ENCODE results near the gene FAM234B.

Gene FAM234B

GRCh38 chr12:13091832-13092231, 47.7 kb downstream of the FAM234B start:
- Histone ChIP-seq H3K79me2 (ENCODE audit: control insufficient read depth, insufficient read depth, low read length, unreplicated experiment) (no peaks in the 10 kb centered on the region), H3K4me1 (ENCODE audit: control insufficient read depth, insufficient read depth, low read length, unreplicated experiment) (peaks cover 40% of the 10 kb centered on the region), H2AFZ (ENCODE audit: low read length, unreplicated experiment) (no peak overlapping the region), H3K27me3 (ENCODE audit: insufficient read depth, low read length) (no peaks in the 10 kb centered on the region), H3K27ac (ENCODE audit: low read depth, low read length) (no peak overlapping the region), H3K36me3 (ENCODE audit: insufficient read depth, low read length) (no peaks in the 10 kb centered on the region), H3K4me3 (ENCODE audit: low read depth, low read length) (no peak overlapping the region)

GRCh38 chr12:13093191-13093847, 49.1 kb downstream of the FAM234B start:
- Histone ChIP-seq H3K27ac (ENCODE audit: low read depth, low read length) (peak overlapping the region; percentile 80), H3K4me3 (ENCODE audit: low read depth, low read length) (peak overlapping the region; percentile 46), H2AFZ (ENCODE audit: low read length, unreplicated experiment) (peak overlapping the region; percentile 45), H3K27me3 (ENCODE audit: insufficient read depth, low read length) (no peaks in the 10 kb centered on the region), H3K79me2 (ENCODE audit: control insufficient read depth, insufficient read depth, low read length, unreplicated experiment) (no peaks in the 10 kb centered on the region), H3K4me1 (ENCODE audit: control insufficient read depth, insufficient read depth, low read length, unreplicated experiment) (peaks cover 40% of the 10 kb centered on the region), H3K36me3 (ENCODE audit: insufficient read depth, low read length) (no peaks in the 10 kb centered on the region)

- Histone ChIP-seq H3K36me3 (ENCODE audit: insufficient read depth, low read length) (no peaks in the 10 kb centered on the region), H3K27ac (ENCODE audit: low read depth, low read length) (peak overlapping the region; percentile 80), H3K79me2 (ENCODE audit: control insufficient read depth, insufficient read depth, low read length, unreplicated experiment) (no peaks in the 10 kb centered on the region), H3K4me3 (ENCODE audit: low read depth, low read length) (peak overlapping the region; percentile 46), H3K27me3 (ENCODE audit: insufficient read depth, low read length) (no peaks in the 10 kb centered on the region), H3K4me1 (ENCODE audit: control insufficient read depth, insufficient read depth, low read length, unreplicated experiment) (peaks cover 43% of the 10 kb centered on the region), H2AFZ (ENCODE audit: low read length, unreplicated experiment) (peak overlapping the region; percentile 45)
These were observed 49.7 kb downstream of the FAM234B start for GRCh38 chr12:13093848-13094220.

GRCh38 chr12:13094367-13094766, 50.2 kb downstream of the FAM234B start:
- peak overlapping the region; percentile 80 for H3K27ac ChIP-seq (ENCODE audit: low read depth, low read length)
- H2AFZ ChIP-seq (ENCODE audit: low read length, unreplicated experiment), result peak overlapping the region; percentile 45
- H3K36me3 ChIP-seq (ENCODE audit: insufficient read depth, low read length), result no peaks in the 10 kb centered on the region
- H3K27me3 ChIP-seq (ENCODE audit: insufficient read depth, low read length), result no peaks in the 10 kb centered on the region
- H3K79me2 ChIP-seq (ENCODE audit: control insufficient read depth, insufficient read depth, low read length, unreplicated experiment), result no peaks in the 10 kb centered on the region
- peaks cover 49% of the 10 kb centered on the region for H3K4me1 ChIP-seq (ENCODE audit: control insufficient read depth, insufficient read depth, low read length, unreplicated experiment)
- peak overlapping the region; percentile 46 for H3K4me3 ChIP-seq (ENCODE audit: low read depth, low read length)

GRCh38 chr12:13095266-13095995, 51.2 kb downstream of the FAM234B start:
- H3K4me3 ChIP-seq (ENCODE audit: low read depth, low read length), result no peak overlapping the region
- no peak overlapping the region for H2AFZ ChIP-seq (ENCODE audit: low read length, unreplicated experiment)
- H3K27me3 ChIP-seq (ENCODE audit: insufficient read depth, low read length), result no peaks in the 10 kb centered on the region
- peaks cover 59% of the 10 kb centered on the region for H3K4me1 ChIP-seq (ENCODE audit: control insufficient read depth, insufficient read depth, low read length, unreplicated experiment)
- H3K27ac ChIP-seq (ENCODE audit: low read depth, low read length), result no peak overlapping the region; the same call in 1 of the 2 replicates
- no peaks in the 10 kb centered on the region for H3K79me2 ChIP-seq (ENCODE audit: control insufficient read depth, insufficient read depth, low read length, unreplicated experiment)
- no peaks in the 10 kb centered on the region for H3K36me3 ChIP-seq (ENCODE audit: insufficient read depth, low read length)

GRCh38 chr12:13097491-13098011, 53.4 kb downstream of the FAM234B start:
- peak overlapping the region; percentile 97 for H3K27ac ChIP-seq (ENCODE audit: low read depth, low read length)
- peaks cover 67% of the 10 kb centered on the region for H3K4me1 ChIP-seq (ENCODE audit: control insufficient read depth, insufficient read depth, low read length, unreplicated experiment)

GRCh38 chr12:13099066-13099843, 55.1 kb downstream of the FAM234B start:
- Histone ChIP-seq H3K79me2 (ENCODE audit: control insufficient read depth, insufficient read depth, low read length, unreplicated experiment) (no peaks in the 10 kb centered on the region), H3K36me3 (ENCODE audit: insufficient read depth, low read length) (no peaks in the 10 kb centered on the region), H3K4me1 (ENCODE audit: control insufficient read depth, insufficient read depth, low read length, unreplicated experiment) (peaks cover 61% of the 10 kb centered on the region), H3K27me3 (ENCODE audit: insufficient read depth, low read length) (no peaks in the 10 kb centered on the region), H2AFZ (ENCODE audit: low read length, unreplicated experiment) (no peak overlapping the region), H3K27ac (ENCODE audit: low read depth, low read length) (peak overlapping the region; percentile 97), H3K4me3 (ENCODE audit: low read depth, low read length) (peak overlapping the region; percentile 2; the same call in 1 of the 2 replicates)

More at GRCh38 chr12:13097491-13098011, 53.4 kb downstream of the FAM234B start:
- Histone ChIP-seq H3K36me3 (ENCODE audit: insufficient read depth, low read length) (no peaks in the 10 kb centered on the region), H2AFZ (ENCODE audit: low read length, unreplicated experiment) (peak overlapping the region; percentile 92), H3K4me3 (ENCODE audit: low read depth, low read length) (peak overlapping the region; percentile 70), H3K79me2 (ENCODE audit: control insufficient read depth, insufficient read depth, low read length, unreplicated experiment) (no peaks in the 10 kb centered on the region), H3K27me3 (ENCODE audit: insufficient read depth, low read length) (no peaks in the 10 kb centered on the region)

GRCh38 chr12:13099844-13100604, 55.8 kb downstream of the FAM234B start:
- Histone ChIP-seq H3K27ac (ENCODE audit: low read depth, low read length) (peak overlapping the region; percentile 97), H3K79me2 (ENCODE audit: control insufficient read depth, insufficient read depth, low read length, unreplicated experiment) (no peaks in the 10 kb centered on the region), H3K4me3 (ENCODE audit: low read depth, low read length) (peak overlapping the region; percentile 55), H3K4me1 (ENCODE audit: control insufficient read depth, insufficient read depth, low read length, unreplicated experiment) (peaks cover 55% of the 10 kb centered on the region), H3K36me3 (ENCODE audit: insufficient read depth, low read length) (no peaks in the 10 kb centered on the region), H2AFZ (ENCODE audit: low read length, unreplicated experiment) (no peak overlapping the region), H3K27me3 (ENCODE audit: insufficient read depth, low read length) (no peaks in the 10 kb centered on the region)

GRCh38 chr12:13100605-13100881, 56.4 kb downstream of the FAM234B start:
- H3K27ac ChIP-seq (ENCODE audit: low read depth, low read length), result peak overlapping the region; percentile 97

More at GRCh38 chr12:13100605-13100881, 56.4 kb downstream of the FAM234B start:
- Histone ChIP-seq H3K79me2 (ENCODE audit: control insufficient read depth, insufficient read depth, low read length, unreplicated experiment) (no peaks in the 10 kb centered on the region), H3K36me3 (ENCODE audit: insufficient read depth, low read length) (no peaks in the 10 kb centered on the region), H3K4me1 (ENCODE audit: control insufficient read depth, insufficient read depth, low read length, unreplicated experiment) (peaks cover 49% of the 10 kb centered on the region), H3K4me3 (ENCODE audit: low read depth, low read length) (peak overlapping the region; percentile 55), H3K27me3 (ENCODE audit: insufficient read depth, low read length) (no peaks in the 10 kb centered on the region), H2AFZ (ENCODE audit: low read length, unreplicated experiment) (no peak overlapping the region)
